NCI-H526 (cell line): Measurements from ENCODE around the gene MED27.
"Not testable (repeated sequence)": the region's sequence is repeated elsewhere in the genome, so short reads cannot be mapped to it uniquely, and the experiment has no call there.

ENCODE experiments used
- DNase-seq, 2 experiments: peaks; one replicate each; lab custom pipeline; 2025; lab: John Stamatoyannopoulos, UW

Gene MED27

GRCh38 chr9:132077881-132078698 lies 1.6 kb downstream of the MED27 start:
- no peak for DNase-seq

GRCh38 chr9:132075853-132076252 lies 3.8 kb downstream of the MED27 start:
- no peak for DNase-seq

- DNase-seq: no peak
These were observed 4.9 kb downstream of the MED27 start for GRCh38 chr9:132074736-132075135.

DNA sequence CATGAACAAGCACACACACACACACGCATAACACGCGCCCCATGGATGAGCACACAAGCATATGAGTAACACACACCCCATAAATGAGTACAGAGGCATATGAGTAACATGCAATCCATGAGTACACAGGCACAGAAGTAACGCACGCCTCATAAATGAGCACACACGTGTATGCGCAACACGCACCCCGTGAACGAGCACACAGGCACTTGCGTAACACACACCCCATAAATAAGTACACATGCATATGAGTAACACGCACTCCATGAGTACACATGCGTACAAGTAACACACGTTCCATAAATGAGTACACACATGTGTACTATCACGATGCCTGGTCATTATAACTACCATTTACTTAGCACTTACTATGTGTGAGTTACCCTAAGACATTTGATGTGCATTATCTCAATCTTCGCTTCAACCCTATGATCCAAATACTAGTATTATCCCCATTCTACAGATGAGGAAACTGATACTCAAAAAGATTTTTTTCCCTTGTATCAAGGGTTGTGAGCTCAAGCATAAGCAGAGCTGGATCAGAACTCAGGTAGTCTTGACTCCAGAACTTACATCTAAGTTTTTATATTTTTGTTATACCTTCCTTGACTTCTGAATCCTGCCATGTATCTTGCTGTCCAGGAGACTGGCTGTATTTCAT lies 7.7 kb downstream of the MED27 start:
- DNase-seq: no peak

- DNase-seq: no peak
These were observed 10.4 kb downstream of the MED27 start for GRCh38 chr9:132069046-132069898.

DNA sequence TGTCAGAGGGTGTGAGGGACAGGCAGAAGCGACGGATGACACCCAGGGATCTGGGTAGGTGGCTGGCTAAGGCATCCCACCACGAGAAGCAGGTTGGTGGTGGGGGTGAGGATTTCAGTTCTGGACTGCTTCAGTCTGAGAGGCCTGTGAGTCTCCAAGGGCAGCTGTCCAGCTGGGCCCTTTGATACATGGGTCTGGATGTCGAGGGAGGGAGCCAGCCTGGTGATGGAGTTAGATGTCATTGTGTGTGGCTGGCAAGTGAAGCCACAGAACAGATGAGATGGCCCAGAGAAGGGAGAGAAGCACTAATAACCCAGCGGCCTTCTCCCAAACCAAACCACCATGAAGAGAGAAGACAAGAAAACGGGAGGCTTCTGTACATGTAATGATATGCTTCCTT lies 11.1 kb downstream of the MED27 start:
- DNase-seq: no peak

- no peak for DNase-seq
These were observed 13.2 kb downstream of the MED27 start for GRCh38 chr9:132066511-132066910.

DNA sequence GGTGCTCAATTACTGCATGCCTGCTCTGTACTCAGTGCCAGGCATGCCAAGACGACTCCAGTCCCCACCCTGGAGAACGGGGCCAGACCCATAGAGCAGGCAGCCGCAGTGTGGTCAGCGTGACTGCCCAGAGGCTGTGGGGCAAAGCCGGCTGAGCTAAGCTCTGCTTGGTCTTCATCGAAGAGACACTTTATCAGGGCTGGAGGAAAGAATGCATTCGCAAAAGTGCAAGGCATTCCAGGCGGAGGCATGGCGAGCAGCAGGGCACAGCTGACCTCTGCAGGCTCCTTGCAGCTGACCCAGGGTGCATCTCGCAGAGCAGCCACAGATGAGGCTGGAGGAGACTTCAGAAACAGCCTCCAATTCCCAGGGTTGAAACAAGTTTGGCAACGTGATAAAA lies 13.6 kb downstream of the MED27 start:
- DNase-seq: no peak

DNA sequence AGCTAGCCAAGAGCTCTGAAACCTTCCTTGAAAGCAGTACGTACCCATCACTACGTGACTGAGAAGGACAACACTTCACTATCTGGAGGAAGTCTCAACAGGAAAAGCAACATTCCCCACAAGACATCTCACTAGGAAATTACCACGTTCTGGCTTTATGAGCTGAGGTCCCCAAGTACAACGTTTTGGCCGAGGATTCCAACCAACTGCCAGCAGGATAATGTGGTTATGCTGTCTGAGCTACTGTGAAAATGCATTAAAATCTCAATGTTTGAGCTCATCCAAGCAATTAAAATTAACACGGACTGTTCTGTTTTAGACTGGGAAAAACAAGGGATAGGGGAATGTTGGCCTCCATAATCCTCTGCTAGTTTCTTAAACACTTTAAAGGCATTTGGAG lies 16.4 kb downstream of the MED27 start:
- no peak for DNase-seq

DNA sequence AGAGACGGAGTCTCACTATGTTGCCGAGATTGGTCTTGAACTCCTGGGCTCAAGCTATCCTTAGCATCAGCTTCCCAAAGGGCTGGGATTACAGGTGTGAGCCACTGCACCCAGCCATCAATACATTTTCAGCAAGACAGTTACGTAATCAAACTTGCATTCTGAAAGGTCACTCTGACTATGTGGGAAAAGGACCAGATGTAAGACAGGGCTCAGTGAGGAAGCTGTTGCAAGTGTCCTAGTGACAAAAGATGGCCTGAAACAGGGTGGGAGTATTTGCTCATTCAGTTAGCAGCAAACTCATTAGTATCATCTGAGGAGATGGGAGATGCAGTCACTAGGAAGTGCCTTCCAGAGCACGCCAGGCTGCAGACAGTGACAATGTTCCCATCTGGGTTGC lies 16.9 kb downstream of the MED27 start:
- DNase-seq: no peak

- no peak for DNase-seq
These were observed 18.1 kb downstream of the MED27 start for GRCh38 chr9:132061526-132061925.

GRCh38 chr9:132059361-132059760 lies 20.3 kb downstream of the MED27 start:
- no peak for DNase-seq

GRCh38 chr9:132058226-132058625 lies 21.4 kb downstream of the MED27 start:
- not testable (repeated sequence) for DNase-seq

DNA sequence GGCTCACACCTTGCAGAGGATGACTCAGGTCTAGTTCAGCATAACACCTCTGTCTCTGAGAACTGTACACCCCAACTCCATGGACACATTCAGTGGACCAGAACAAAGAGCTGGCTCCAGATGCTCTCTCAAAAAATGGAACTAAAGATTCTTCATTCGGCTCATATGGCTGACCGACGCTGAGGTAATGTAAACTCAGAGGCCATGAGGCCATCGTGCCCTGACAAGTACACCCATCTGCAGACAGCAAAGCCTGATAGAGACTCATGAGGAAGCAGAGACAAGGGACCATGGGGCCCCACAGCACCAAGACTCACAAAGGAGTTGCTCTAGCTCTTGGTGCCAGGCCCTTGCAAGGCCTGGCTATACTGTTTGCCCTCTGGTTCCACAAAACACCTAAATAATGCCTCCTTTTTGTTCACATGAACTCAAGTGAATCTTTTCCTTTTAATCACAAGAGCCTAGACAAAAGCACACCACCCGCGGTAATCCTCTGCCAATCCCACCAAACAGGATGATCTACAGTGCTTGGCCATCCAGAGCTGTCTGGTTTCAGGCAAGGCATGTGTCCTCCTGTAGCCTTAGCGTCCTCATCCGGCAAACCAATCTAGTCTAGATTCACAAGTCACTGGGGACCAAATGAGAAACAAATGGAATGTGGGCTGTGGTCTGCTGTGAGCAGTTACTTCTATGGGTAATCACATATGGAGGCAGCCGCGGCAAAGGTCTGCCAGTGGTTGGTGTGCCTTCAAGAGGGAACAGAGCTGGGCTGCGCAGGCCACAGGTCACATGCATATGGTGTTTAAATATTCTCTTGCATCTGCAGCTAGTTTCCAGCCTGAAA lies 22.7 kb downstream of the MED27 start:
- no peak for DNase-seq

- no peak for DNase-seq
These were observed 23.9 kb downstream of the MED27 start for GRCh38 chr9:132055756-132056155.

DNA sequence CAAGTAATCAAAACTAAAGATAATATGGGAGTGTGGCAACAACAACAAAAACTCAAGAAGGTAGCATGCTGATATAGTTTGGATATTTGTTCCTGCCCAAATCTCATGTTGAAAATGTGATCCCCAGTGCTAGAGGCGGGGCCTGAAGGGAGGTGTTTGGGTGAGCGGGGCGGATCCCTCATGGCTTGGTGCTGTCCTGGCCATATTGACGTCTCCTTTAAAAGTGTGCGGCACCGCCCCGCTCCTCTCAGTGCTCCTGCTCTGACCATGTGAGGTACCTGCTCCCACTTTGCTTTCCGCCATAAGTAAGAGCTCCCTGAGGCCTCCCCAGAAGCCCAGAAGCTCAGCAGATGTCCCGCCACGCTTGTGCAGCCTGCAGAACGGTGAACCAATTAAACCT lies 25.6 kb downstream of the MED27 start:
- no peak for DNase-seq

GRCh38 chr9:132049900-132050299 lies 29.8 kb downstream of the MED27 start:
- DNase-seq: no peak

DNA sequence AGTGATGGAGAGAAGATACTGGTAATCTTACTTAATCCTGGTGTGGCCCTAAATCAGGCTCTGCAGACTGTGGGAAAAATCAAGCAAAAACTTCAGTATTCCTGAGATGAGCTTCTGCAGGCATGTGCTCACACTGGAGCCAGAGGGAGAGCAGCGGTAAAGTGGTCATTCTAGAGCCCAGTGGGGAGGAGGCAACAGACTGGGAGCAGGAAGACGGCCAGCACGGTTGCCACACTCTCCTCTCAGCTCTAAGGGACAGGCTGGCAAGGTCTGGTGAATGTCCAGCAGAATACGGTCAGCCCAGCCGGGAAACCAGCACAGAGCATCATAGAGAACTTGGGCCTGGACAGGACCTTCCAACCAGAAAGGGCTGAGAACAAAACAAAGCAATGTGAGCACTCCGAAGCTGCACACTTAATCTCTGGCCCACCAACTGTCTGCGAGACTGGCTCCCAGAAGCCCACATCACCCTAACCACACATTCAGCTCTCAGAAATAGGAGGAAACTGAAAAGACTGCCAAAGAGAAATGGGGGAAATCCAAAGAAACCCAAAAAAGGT lies 30.3 kb downstream of the MED27 start:
- no peak for DNase-seq

- no peak for DNase-seq
These were observed 31.5 kb downstream of the MED27 start for GRCh38 chr9:132048201-132048600.

- no peak for DNase-seq
These were observed 33.2 kb downstream of the MED27 start for GRCh38 chr9:132046456-132046855.

- no peak for DNase-seq
These were observed 35.3 kb downstream of the MED27 start for GRCh38 chr9:132044176-132044875.
